ENCODE measurements around the gene DVL3. TPM values are rescaled to one million over a fixed set of nuclear protein-coding genes. Genes with fewer than 3 reads are reported as not detected.
A peak's percentile ranks its signal among the peaks of the same experiment; 100 is the strongest.
"Not testable (repeated sequence)": the region's sequence is repeated elsewhere in the genome, so short reads cannot be mapped to it uniquely, and the experiment has no call there.

The DVL3 gene
- total and polyA plus RNA-seq, 2 experiments from 2014 or later, result 25.6 to 55.5 TPM

DNA sequence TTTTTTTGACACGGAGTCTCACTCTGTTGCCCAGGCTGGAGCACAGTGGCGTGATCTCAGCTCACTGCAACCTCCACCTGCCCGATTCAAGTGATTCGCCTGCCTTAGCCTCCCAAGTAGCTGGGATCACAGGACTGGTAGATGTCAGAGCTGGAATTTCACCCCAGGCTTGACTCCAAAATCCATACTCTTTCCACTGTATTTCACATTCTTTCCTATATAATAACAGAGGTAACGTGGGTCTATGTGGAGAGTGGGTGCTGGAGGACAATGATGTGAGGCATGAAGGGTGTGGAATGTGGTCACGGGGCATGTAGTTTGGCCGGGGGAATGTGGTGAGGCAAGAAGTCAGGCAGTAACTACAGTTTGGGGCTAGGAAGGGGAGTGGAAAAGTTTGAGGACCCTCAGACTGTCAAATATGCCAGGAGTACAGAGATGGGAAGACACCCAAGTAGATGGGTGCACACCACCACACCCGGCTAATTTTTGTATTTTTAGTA is 7.4 kb downstream of the DVL3 start:
- not testable (repeated sequence) for H2AFZ ChIP-seq; H3F3A ChIP-seq (replicated peaks; ENCODE audit: low read depth); ATAC-seq; H3K27ac ChIP-seq (ENCODE audit: low read depth); H3K4me1 Mint-ChIP-seq; DNase-seq (ENCODE audit: low spot score); H3K36me3 ChIP-seq (ENCODE audit: insufficient read depth); H3K4me2 ChIP-seq; H3K4me1 ChIP-seq (ENCODE audit: insufficient read depth); H3K27me3 Mint-ChIP-seq (ENCODE audit: insufficient read depth, low read depth, poor library complexity); H3K9me3 Mint-ChIP-seq; H3K27ac Mint-ChIP-seq; H3K4me3 Mint-ChIP-seq; H3K4me3 ChIP-seq; H4K20me1 ChIP-seq (replicated peaks; ENCODE audit: insufficient read depth); H3K9me2 ChIP-seq (ENCODE audit: insufficient read depth); H3K27me3 ChIP-seq (ENCODE audit: insufficient read depth)
- H3K79me2 ChIP-seq (replicated peaks; ENCODE audit: insufficient read depth), result peaks cover 48% of the 10 kb centered on the region
- peaks cover 50% of the 10 kb centered on the region for H3K36me3 Mint-ChIP-seq (ENCODE audit: low read depth)

DNA sequence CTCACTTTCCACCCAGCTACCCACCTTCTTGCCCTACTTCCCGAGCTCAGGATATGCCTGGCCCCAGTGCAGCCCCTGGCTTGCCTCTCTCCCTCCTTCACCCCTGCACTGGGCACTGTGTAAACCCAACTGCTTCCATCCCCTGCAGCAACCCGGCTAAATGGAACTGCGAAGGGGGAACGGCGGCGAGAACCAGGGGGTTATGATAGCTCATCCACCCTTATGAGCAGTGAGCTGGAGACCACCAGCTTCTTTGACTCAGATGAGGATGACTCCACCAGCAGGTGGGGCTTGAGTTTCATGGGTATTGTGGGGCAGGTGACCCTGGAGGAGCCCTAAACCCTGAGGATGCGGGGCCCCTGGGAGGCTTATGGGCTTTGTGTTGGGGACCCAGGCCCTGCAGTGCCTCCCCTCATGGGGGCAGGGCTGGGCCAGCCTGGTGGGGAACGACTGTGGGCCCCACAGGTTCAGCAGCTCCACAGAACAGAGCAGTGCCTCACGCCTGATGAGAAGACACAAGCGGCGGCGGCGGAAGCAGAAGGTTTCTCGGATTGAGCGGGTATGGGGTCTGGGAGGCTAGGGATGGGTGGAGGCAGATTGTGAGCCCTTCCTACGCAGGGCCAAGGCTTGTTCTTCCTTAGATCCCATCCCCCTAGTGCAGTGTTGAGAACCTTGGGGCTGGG is 9.6 kb downstream of the DVL3 start:
- peaks cover 13% of the 10 kb centered on the region for H4K20me1 ChIP-seq (replicated peaks; ENCODE audit: insufficient read depth)
- DNase-seq (ENCODE audit: low spot score) (no peak), ATAC-seq (no peak)
- H3K79me2 ChIP-seq (replicated peaks; ENCODE audit: insufficient read depth), result peaks cover 31% of the 10 kb centered on the region
- H3K36me3 Mint-ChIP-seq (ENCODE audit: low read depth), result peaks cover 59% of the 10 kb centered on the region
- no peaks in the 10 kb centered on the region for H3K4me1 Mint-ChIP-seq
- no peaks in the 10 kb centered on the region for H3K4me1 ChIP-seq (ENCODE audit: insufficient read depth)
- 0 out of 2 replicates have a peak, but pooled peaks cover 8% of the 10 kb centered on the region for H3K36me3 ChIP-seq (ENCODE audit: insufficient read depth)
- H2AFZ ChIP-seq, result no peak overlapping the region
- H3K4me3 ChIP-seq, result no peak overlapping the region
- no peaks in the 10 kb centered on the region for H3K9me2 ChIP-seq (ENCODE audit: insufficient read depth)
- H3K27me3 ChIP-seq (ENCODE audit: insufficient read depth), result no peaks in the 10 kb centered on the region
- H3K4me2 ChIP-seq, result no peak overlapping the region
- H3K4me3 Mint-ChIP-seq, result no peak overlapping the region
- no peak overlapping the region for H3K27ac Mint-ChIP-seq
- no peak for TF ChIP-seq REST (IDR thresholded peaks at IDR 0.05; ENCODE audit: unreplicated experiment)
- TF ChIP-seq, protein P1, sequence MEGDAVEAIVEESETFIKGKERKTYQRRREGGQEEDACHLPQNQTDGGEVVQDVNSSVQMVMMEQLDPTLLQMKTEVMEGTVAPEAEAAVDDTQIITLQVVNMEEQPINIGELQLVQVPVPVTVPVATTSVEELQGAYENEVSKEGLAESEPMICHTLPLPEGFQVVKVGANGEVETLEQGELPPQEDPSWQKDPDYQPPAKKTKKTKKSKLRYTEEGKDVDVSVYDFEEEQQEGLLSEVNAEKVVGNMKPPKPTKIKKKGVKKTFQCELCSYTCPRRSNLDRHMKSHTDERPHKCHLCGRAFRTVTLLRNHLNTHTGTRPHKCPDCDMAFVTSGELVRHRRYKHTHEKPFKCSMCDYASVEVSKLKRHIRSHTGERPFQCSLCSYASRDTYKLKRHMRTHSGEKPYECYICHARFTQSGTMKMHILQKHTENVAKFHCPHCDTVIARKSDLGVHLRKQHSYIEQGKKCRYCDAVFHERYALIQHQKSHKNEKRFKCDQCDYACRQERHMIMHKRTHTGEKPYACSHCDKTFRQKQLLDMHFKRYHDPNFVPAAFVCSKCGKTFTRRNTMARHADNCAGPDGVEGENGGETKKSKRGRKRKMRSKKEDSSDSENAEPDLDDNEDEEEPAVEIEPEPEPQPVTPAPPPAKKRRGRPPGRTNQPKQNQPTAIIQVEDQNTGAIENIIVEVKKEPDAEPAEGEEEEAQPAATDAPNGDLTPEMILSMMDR (conservative IDR thresholded peaks at IDR 0.05; ENCODE audit: low read depth in 2 of 2), result peak in 1 of 2 experiments; percentile 14; a peak in 1 of 4 replicates
- TF ChIP-seq, protein P2, sequence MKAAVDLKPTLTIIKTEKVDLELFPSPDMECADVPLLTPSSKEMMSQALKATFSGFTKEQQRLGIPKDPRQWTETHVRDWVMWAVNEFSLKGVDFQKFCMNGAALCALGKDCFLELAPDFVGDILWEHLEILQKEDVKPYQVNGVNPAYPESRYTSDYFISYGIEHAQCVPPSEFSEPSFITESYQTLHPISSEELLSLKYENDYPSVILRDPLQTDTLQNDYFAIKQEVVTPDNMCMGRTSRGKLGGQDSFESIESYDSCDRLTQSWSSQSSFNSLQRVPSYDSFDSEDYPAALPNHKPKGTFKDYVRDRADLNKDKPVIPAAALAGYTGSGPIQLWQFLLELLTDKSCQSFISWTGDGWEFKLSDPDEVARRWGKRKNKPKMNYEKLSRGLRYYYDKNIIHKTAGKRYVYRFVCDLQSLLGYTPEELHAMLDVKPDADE (IDR thresholded peaks at IDR 0.05), result no peak
- H3K27me3 Mint-ChIP-seq (ENCODE audit: insufficient read depth, low read depth, poor library complexity), result peaks cover 9% of the 10 kb centered on the region
- H3F3A ChIP-seq (replicated peaks; ENCODE audit: low read depth), result no peaks in the 10 kb centered on the region
- H3K27ac ChIP-seq (ENCODE audit: low read depth), result no peak overlapping the region
- no peaks in the 10 kb centered on the region for H3K9me3 Mint-ChIP-seq
